Caki2 (cell line): Measurements from ENCODE around the gene GNPTAB. TPM values are rescaled to one million over a fixed set of nuclear protein-coding genes. Genes with fewer than 3 reads are reported as not detected.
A peak's percentile ranks its signal among the peaks of the same experiment; 100 is the strongest.
"Not testable (repeated sequence)": the region's sequence is repeated elsewhere in the genome, so short reads cannot be mapped to it uniquely, and the experiment has no call there.

Source experiments
- DNase-seq: peaks from one replicate; pipeline ENCODE4 v3.0.0-alpha.2; 2015; ENCODE audit warnings: low read depth
- in situ Hi-C: cut with HindIII; loops from 2 replicates; pipeline ENCODE4 v1.10.0; 2016; ENCODE audit warnings: low sequenced_read_pairs, low pct_unique_long_range_greater_than_20kb, mixed read lengths
- total RNA-seq: library from RNA; depleted of rRNA; stranded (reverse); fragments of >200 nt; shearing (Covaris generic); gene quantifications from 2 replicates; pipeline ENCODE4 v1.2.3, GENCODE V29; 2014; ENCODE audit warnings: low replicate concordance

GNPTAB gene
- total RNA-seq, 1 experiment from 2014 or later: 19.5 TPM

GRCh38 chr12:101819467-101819866 lies 11.3 kb downstream of the GNPTAB start:
- no peak for DNase-seq
- in situ Hi-C loops: no loop called here

GRCh38 chr12:101818689-101819088 lies 12.1 kb downstream of the GNPTAB start:
- in situ Hi-C loops, DNase-seq: not testable (repeated sequence)

- in situ Hi-C loops: no loop called here
- no peak for DNase-seq
Observed at GRCh38 chr12:101813117-101813516, 17.6 kb downstream of the GNPTAB start.

- DNase-seq, in situ Hi-C loops: not testable (repeated sequence)
Observed at GRCh38 chr12:101812716-101813115, 18.0 kb downstream of the GNPTAB start.

GRCh38 chr12:101811342-101811741 lies 19.4 kb downstream of the GNPTAB start:
- in situ Hi-C loops, DNase-seq: not testable (repeated sequence)

- no peak for DNase-seq
- in situ Hi-C loops: no loop called here
Observed at GRCh38 chr12:101809208-101809607, 21.6 kb downstream of the GNPTAB start.

- in situ Hi-C loops: no loop called here
Observed at GRCh38 chr12:101806265-101806664, 24.5 kb downstream of the GNPTAB start.

GRCh38 chr12:101804409-101804808 lies 26.4 kb downstream of the GNPTAB start:
- in situ Hi-C loops: no loop called here
- no peak for DNase-seq

More at GRCh38 chr12:101806265-101806664, 24.5 kb downstream of the GNPTAB start:
- no peak for DNase-seq

- no peak for DNase-seq
- in situ Hi-C loops: no loop called here
Observed at GRCh38 chr12:101803978-101804377, 26.8 kb downstream of the GNPTAB start.

- in situ Hi-C loops: no loop called here
- DNase-seq: no peak
Observed at GRCh38 chr12:101802486-101802885, 28.3 kb downstream of the GNPTAB start.

GRCh38 chr12:101799774-101800173 lies 31.0 kb downstream of the GNPTAB start:
- no peak for DNase-seq
- in situ Hi-C loops: no loop called here

GRCh38 chr12:101795786-101796185 lies 35.0 kb downstream of the GNPTAB start:
- in situ Hi-C loops: no loop called here
- no peak for DNase-seq

GRCh38 chr12:101795013-101795412 lies 35.7 kb downstream of the GNPTAB start:
- DNase-seq: no peak
- in situ Hi-C loops: no loop called here

GRCh38 chr12:101794574-101794973 lies 36.2 kb downstream of the GNPTAB start:
- in situ Hi-C loops: no loop called here
- no peak for DNase-seq

GRCh38 chr12:101793401-101793800 lies 37.4 kb downstream of the GNPTAB start:
- in situ Hi-C loops: no loop called here
- peak; percentile 74 for DNase-seq

GRCh38 chr12:101792046-101792931 lies 38.5 kb downstream of the GNPTAB start:
- peak; percentile 39 for DNase-seq
- in situ Hi-C loops: no loop called here

GRCh38 chr12:101789171-101789570 lies 41.6 kb downstream of the GNPTAB start:
- no peak for DNase-seq
- in situ Hi-C loops: no loop called here

- DNase-seq: no peak
- in situ Hi-C loops: no loop called here
Observed at GRCh38 chr12:101785671-101786070, 45.1 kb downstream of the GNPTAB start.

- DNase-seq: no peak
- in situ Hi-C loops: no loop called here
Observed at GRCh38 chr12:101784376-101784775, 46.4 kb downstream of the GNPTAB start.

- DNase-seq: no peak
- in situ Hi-C loops: no loop called here
Observed at GRCh38 chr12:101783838-101784237, 46.9 kb downstream of the GNPTAB start.
